Activated CD4-positive, CD25-positive, alpha-beta regulatory T cell treated with anti-CD3 and anti-CD28 coated beads, Interleukin-2, amount 50 U/mL, for 16 hours (primary cell): ENCODE results near the gene BAIAP2.
"Not testable (repeated sequence)": the region's sequence is repeated elsewhere in the genome, so short reads cannot be mapped to it uniquely, and the experiment has no call there.

ENCODE experiments used
- DNase-seq: peaks from one replicate; pipeline ENCODE4 v3.0.0-alpha.2; 2020; ENCODE audit warnings: low read depth, low spot score

BAIAP2 gene

GRCh38 chr17:81021531-81022343 lies 13.2 kb upstream of the BAIAP2 start:
- no peak for DNase-seq

GRCh38 chr17:81022344-81022676 lies 12.6 kb upstream of the BAIAP2 start:
- no peak for DNase-seq

GRCh38 chr17:81025065-81025740 lies 9.7 kb upstream of the BAIAP2 start:
- DNase-seq = no peak

- no peak for DNase-seq
Measured at GRCh38 chr17:81025741-81026129, 9.2 kb upstream of the BAIAP2 start.

GRCh38 chr17:81026266-81027036 lies 8.5 kb upstream of the BAIAP2 start:
- no peak for DNase-seq

GRCh38 chr17:81027038-81027437 lies 7.9 kb upstream of the BAIAP2 start:
- no peak for DNase-seq

GRCh38 chr17:81027591-81028505 lies 7.1 kb upstream of the BAIAP2 start:
- DNase-seq = no peak

- no peak for DNase-seq
Measured at GRCh38 chr17:81028506-81028858, 6.5 kb upstream of the BAIAP2 start.

GRCh38 chr17:81029859-81030258 lies 5.1 kb upstream of the BAIAP2 start:
- no peak for DNase-seq

GRCh38 chr17:81030312-81030711 lies 4.6 kb upstream of the BAIAP2 start:
- not testable (repeated sequence) for DNase-seq

GRCh38 chr17:81030741-81031565 lies 4.0 kb upstream of the BAIAP2 start:
- DNase-seq = no peak

GRCh38 chr17:81031566-81032550 lies 3.1 kb upstream of the BAIAP2 start:
- DNase-seq = no peak

GRCh38 chr17:81032641-81033480 lies 2.1 kb upstream of the BAIAP2 start:
- no peak for DNase-seq

GRCh38 chr17:81033535-81034167 lies 1.3 kb upstream of the BAIAP2 start:
- DNase-seq = no peak

- no peak for DNase-seq
Measured at GRCh38 chr17:81034168-81034777, 678 bp upstream of the BAIAP2 start.

- DNase-seq = no peak
Measured at GRCh38 chr17:81035521-81036196, 708 bp downstream of the BAIAP2 start.
